ENCODE measurements around the gene EPB41L2. TPM values are rescaled to one million over a fixed set of nuclear protein-coding genes. Genes with fewer than 3 reads are reported as not detected.

Gene EPB41L2
- total RNA-seq, 1 experiment from 2014 or later: 106 TPM

GRCh38 chr6:130968476-130968875 is 94.6 kb downstream of the EPB41L2 start:
- Mint-ChIP-seq H3K27me3 (ENCODE audit: low read depth) (no peaks in the 10 kb centered on the region), H3K4me1 (peaks cover 60% of the 10 kb centered on the region), H3K9me3 (no peaks in the 10 kb centered on the region), H3K27ac (no peak overlapping the region), H3K36me3 (no peaks in the 10 kb centered on the region), H3K4me3 (no peak overlapping the region)
- ChIA-PET CTCF (no interaction called here), POLR2A (interaction anchor here (0.6 kb wide), 1 partner anchor 15 kb away, joined by 3 read pairs; no protein-coding TSS in a partner anchor)
- ATAC-seq (no peak), DNase-seq (ENCODE audit: low spot score) (no peak)
- TF ChIP-seq IRF1 (CRISPR knock-in tag; IDR thresholded peaks at IDR 0.05): no peak
- TF ChIP-seq NFE2L1 (CRISPR knock-in tag; IDR thresholded peaks at IDR 0.05): no peak
- no peak for TF ChIP-seq ZNF138 (CRISPR knock-in tag; conservative IDR thresholded peaks at IDR 0.05)
- TF ChIP-seq PRRX2 (CRISPR knock-in tag; IDR thresholded peaks at IDR 0.05): no peak
- TF ChIP-seq ELF4 (CRISPR knock-in tag; IDR thresholded peaks at IDR 0.05; ENCODE audit: low read depth): no peak
- TF ChIP-seq ZNF219 (CRISPR knock-in tag; IDR thresholded peaks at IDR 0.05; ENCODE audit: borderline replicate concordance): no peak
- no peak for TF ChIP-seq ARID4B (CRISPR knock-in tag; IDR thresholded peaks at IDR 0.05; ENCODE audit: borderline replicate concordance)
- no peak for TF ChIP-seq ZNF416 (CRISPR knock-in tag; IDR thresholded peaks at IDR 0.05)
- no peak for TF ChIP-seq KAT7 (CRISPR knock-in tag; IDR thresholded peaks at IDR 0.05; ENCODE audit: borderline replicate concordance)
- no peak for TF ChIP-seq ETV6 (CRISPR knock-in tag; IDR thresholded peaks at IDR 0.05)

GRCh38 chr6:130967502-130968445 is 95.3 kb downstream of the EPB41L2 start:
- ChIA-PET POLR2A (interaction anchor here (0.6 kb wide), 1 partner anchor 16 kb away, joined by 3 read pairs; no protein-coding TSS in a partner anchor), CTCF (no interaction called here)
- Mint-ChIP-seq H3K36me3 (no peaks in the 10 kb centered on the region), H3K4me3 (no peak overlapping the region), H3K27me3 (ENCODE audit: low read depth) (no peaks in the 10 kb centered on the region), H3K9me3 (no peaks in the 10 kb centered on the region), H3K27ac (peak overlapping the region; percentile 66), H3K4me1 (peaks cover 58% of the 10 kb centered on the region)
- no peak for ATAC-seq
- TF ChIP-seq SMAD3 (CRISPR knock-in tag; IDR thresholded peaks at IDR 0.05; ENCODE audit: borderline replicate concordance) (no peak), FOXP4 (CRISPR knock-in tag; IDR thresholded peaks at IDR 0.05) (no peak), MLX (CRISPR knock-in tag; IDR thresholded peaks at IDR 0.05) (no peak), MYBL2 (CRISPR knock-in tag; IDR thresholded peaks at IDR 0.05) (no peak), ZNF671 (CRISPR knock-in tag; IDR thresholded peaks at IDR 0.05) (no peak), MXD4 (CRISPR knock-in tag; IDR thresholded peaks at IDR 0.05; ENCODE audit: borderline replicate concordance) (no peak), PREB (CRISPR knock-in tag; IDR thresholded peaks at IDR 0.05; ENCODE audit: borderline replicate concordance) (no peak), RELA (CRISPR knock-in tag; IDR thresholded peaks at IDR 0.05; ENCODE audit: borderline replicate concordance) (no peak), KAT7 (CRISPR knock-in tag; IDR thresholded peaks at IDR 0.05; ENCODE audit: borderline replicate concordance) (no peak), ZMAT4 (CRISPR knock-in tag; IDR thresholded peaks at IDR 0.05) (no peak), GABPB1 (CRISPR knock-in tag; IDR thresholded peaks at IDR 0.05) (no peak), ETV6 (CRISPR knock-in tag; IDR thresholded peaks at IDR 0.05) (no peak), CREB1 (CRISPR knock-in tag; IDR thresholded peaks at IDR 0.05) (no peak), ZNF263 (CRISPR knock-in tag; IDR thresholded peaks at IDR 0.05; ENCODE audit: low read depth) (no peak), TP53 (CRISPR knock-in tag; IDR thresholded peaks at IDR 0.05) (no peak), ELF4 (CRISPR knock-in tag; IDR thresholded peaks at IDR 0.05; ENCODE audit: low read depth) (no peak)
- DNase-seq (ENCODE audit: low spot score): no peak
